GM23338 (cell line): ENCODE data around the gene ANGPT4.
"Not testable (repeated sequence)": the region's sequence is repeated elsewhere in the genome, so short reads cannot be mapped to it uniquely, and the experiment has no call there.

Experiments
- EZH2 ChIP-seq: fragments of 200-600 bp; sonication (generic); IDR thresholded peaks from one replicate; pipeline ENCODE4 v1.8.0; 2017; ENCODE audit warnings: antibody characterized with exemption, mild to moderate bottlenecking, low read depth; ENCODE audit not compliant: unreplicated experiment
- POLR2AphosphoS5 ChIP-seq: IDR thresholded peaks from 2 replicates; pipeline ENCODE4 v1.6.1; 2016; ENCODE audit warnings: antibody characterized with exemption, low read depth
- TF ChIP-seq, protein P1 (sequence below), 2 experiments: fragments of 200-600 bp in 1 of 2; sonication (generic) in 1 of 2; conservative IDR thresholded peaks; 2 replicates each; pipeline versions ENCODE4 v1.5.1 to v1.6.1; 2016 to 2017; ENCODE audit warnings: antibody characterized with exemption in 2 of 2, low read depth in 2 of 2, mild to moderate bottlenecking in 2 of 2, moderate library complexity in 1 of 2

DNA sequence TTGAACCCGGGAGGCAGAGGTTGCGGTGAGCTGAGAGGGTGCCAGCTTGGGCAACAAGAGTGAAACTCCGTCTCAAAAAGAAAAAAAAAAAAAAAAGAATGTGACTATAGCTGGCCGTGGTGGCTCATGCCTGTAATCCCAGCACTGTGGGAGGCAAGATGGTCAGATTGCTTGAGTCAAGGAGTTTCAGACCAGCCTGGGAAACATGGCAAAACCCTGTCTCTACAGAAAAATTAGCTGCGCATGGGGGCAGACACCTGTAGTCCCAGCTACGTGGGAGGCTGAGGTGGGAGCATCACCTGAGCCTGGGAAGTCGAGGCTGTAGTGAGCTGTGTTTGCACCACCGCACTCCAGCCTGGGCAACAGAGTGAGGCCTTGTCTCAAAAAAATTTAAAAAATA, 88.2 kb downstream of the ANGPT4 start:
- TF ChIP-seq, protein P1, sequence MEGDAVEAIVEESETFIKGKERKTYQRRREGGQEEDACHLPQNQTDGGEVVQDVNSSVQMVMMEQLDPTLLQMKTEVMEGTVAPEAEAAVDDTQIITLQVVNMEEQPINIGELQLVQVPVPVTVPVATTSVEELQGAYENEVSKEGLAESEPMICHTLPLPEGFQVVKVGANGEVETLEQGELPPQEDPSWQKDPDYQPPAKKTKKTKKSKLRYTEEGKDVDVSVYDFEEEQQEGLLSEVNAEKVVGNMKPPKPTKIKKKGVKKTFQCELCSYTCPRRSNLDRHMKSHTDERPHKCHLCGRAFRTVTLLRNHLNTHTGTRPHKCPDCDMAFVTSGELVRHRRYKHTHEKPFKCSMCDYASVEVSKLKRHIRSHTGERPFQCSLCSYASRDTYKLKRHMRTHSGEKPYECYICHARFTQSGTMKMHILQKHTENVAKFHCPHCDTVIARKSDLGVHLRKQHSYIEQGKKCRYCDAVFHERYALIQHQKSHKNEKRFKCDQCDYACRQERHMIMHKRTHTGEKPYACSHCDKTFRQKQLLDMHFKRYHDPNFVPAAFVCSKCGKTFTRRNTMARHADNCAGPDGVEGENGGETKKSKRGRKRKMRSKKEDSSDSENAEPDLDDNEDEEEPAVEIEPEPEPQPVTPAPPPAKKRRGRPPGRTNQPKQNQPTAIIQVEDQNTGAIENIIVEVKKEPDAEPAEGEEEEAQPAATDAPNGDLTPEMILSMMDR (conservative IDR thresholded peaks at IDR 0.05; ENCODE audit: low read depth in 2 of 2), result not testable (repeated sequence)
- not testable (repeated sequence) for TF ChIP-seq EZH2, POLR2AphosphoS5
